HT-29 (cell line): ENCODE results near the gene FABP6. TPM values are rescaled to one million over a fixed set of nuclear protein-coding genes. Genes with fewer than 3 reads are reported as not detected.

Experiments
- DNase-seq: peaks from one replicate; pipeline ENCODE4 v3.0.0-alpha.2; 2015; ENCODE audit warnings: low spot score
- total RNA-seq: library from RNA; depleted of rRNA; stranded (reverse); fragments of >200 nt; shearing (Covaris generic); gene quantifications from 2 replicates; pipeline ENCODE4 v1.2.3, GENCODE V29; 2014

FABP6 gene
- total RNA-seq, 1 experiment from 2014 or later: 2.2 TPM

DNA sequence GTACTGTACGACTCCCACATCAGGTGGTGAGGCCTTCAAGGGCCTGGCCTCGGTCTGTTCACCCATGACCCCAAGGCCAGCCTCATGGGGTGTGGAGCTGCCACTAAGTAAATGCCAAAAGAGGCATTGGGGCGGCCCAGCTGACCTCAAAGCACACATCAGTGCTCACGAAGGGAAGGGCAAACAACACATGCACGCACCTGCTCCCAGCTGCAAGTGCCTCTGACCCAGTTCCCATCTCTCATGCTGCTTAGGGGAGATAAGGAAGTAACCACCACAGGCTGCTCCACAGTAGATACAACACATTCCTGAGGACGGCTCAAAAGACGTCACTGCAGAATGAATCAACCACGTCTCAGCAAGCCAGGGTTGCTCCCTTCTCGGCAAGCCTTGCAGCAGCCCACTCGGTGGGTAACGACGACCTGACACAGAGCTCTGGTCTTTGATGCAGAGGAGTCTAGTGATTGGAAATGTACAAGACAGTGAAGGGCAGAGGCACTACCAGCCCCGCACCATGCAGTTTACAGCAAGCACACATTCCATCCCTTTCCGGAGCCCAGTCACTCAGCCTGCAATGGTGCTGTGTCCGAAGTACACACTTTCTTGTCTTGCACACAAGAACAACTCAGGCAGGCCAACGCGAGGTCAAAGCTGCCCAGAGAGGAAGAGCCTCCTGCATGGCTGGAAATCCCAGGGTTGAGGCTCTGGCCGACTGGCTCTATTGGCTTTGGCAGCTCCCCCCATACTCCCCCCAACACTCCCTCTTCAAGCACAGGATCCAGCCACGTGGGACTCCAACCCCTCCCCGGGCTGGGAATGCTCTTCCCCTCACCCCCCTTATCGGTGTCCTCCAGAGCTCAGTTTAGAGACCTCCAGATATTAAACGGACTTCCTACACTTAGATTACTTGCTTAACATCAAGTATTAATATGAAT, 31.8 kb downstream of the FABP6 start:
- peak; percentile 87 for DNase-seq

- DNase-seq: peak; percentile 12
Measured at GRCh38 chr5:160262151-160263074, 33.1 kb downstream of the FABP6 start.

DNA sequence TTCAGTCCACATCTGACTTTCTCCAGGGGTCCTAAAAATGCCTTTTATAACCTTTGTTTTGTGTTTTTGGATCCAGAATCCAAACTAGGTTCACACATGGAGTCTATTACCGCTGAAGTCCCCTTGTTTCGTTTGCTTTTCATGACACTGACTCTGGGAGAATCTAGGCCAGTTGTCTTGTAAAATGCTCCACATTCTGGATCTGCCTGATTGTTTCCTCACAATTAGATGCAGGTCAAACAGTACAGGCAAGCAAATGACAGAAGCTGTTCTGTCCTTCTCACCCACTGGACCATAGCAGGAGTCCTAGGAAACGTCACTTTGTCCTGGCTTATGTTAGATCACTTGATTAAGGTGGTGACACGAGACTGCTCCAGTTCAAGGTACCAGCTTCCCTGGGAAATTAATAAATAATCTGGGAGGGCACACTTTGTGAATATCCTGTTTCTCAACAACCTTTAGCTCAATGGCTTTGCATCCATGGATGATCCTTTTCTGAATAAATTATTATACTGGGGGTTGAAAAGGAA, 34.1 kb downstream of the FABP6 start:
- DNase-seq: peak; percentile 23

DNA sequence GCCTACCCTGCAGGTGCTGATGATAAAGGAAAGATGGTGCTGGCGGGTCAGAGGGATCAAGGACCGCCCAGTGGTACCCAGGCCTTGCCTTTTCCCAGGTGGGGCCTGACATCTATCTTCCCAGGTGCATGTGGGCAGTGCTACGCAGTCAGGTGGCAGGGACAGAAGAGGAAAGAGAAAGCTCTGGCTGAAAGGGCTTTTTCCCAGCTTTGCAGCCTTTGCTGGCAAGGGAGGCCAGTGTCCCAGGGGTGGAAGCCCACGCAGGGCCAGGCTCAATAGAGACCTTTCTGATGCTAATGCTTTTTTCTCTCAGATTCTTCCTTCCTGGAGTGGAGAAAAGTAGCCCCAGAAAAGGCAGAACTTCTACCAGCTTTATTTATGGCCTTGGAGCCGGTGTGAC, 36.7 kb downstream of the FABP6 start:
- no peak for DNase-seq

DNA sequence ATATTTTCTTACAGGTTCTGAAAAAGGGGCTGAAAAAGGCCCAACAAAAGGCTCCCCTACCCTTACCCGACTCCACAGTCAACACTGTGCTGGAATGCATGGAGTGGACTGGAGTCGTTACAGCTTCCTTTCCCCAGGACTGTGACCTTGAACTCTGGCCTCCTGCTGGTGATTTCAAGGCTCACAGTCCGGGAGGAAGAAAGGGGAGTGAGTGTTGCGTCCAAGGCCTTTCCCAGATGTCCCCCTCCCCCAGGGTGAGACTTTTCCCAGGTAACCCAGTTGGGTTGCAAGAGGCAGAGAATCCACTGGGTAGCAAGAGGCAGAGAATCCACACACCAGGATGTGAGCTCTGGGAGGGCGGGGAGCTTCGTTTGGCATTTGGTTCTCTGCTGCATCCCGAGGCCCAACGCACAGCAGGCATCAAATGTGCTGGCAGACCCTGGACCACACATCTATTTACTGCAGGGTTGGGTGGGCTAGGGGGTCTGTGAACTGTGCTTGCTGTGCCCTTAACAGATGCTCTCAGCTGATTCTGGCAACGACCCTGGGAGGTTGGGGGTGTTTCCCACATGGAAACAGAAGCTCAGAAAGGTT, 37.5 kb downstream of the FABP6 start:
- DNase-seq: no peak

DNA sequence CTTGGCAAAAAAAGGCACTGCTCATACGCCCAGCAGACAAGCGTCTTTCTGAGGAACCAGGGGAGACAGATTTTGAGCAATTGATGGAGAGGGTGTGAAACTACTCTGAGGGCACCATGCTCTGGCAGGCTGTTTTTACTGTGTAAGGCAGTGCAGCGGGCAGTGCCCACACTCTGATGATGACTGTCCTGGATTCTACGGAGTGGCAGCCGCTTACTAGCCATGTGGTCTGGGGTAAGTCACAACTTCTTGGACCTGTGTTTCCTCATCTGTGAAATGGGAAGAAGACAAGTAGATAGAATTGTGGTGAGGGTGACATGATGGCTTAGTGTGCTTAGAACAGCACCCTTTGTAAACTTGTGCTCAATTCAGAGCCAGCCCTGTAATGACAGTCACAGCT, 38.8 kb downstream of the FABP6 start:
- DNase-seq: no peak

GRCh38 chr5:160269017-160269416, 39.7 kb downstream of the FABP6 start:
- peak; percentile 39 for DNase-seq

GRCh38 chr5:160270704-160271103, 41.4 kb downstream of the FABP6 start:
- DNase-seq: no peak

- DNase-seq: no peak
Measured at GRCh38 chr5:160271396-160271795, 42.1 kb downstream of the FABP6 start.

- DNase-seq: no peak
Measured at GRCh38 chr5:160271836-160272235, 42.5 kb downstream of the FABP6 start.

DNA sequence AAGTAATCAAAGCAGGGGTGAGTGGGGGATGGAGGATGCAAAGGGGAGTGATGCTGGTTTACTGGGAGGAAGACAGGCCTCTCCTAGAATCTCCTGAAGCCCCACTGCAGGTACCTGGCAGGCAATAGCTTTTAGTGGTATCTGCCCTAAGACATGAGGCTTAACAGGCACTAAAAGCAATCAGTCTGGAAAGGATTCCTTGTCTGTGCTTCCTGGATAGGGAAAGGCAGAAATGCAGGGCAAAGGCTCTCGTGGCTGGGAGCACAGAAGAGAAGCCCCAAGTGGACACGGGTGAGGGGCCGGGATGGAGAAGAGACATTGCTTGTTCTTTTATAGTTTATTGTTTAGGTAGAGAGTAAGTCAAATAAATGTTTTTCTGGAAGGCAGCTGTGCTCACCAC, 43.0 kb downstream of the FABP6 start:
- no peak for DNase-seq

GRCh38 chr5:160272889-160273288, 43.6 kb downstream of the FABP6 start:
- DNase-seq: no peak

GRCh38 chr5:160274483-160274931, 45.2 kb downstream of the FABP6 start:
- DNase-seq: no peak

GRCh38 chr5:160278343-160278742, 49.0 kb downstream of the FABP6 start:
- DNase-seq: no peak

- no peak for DNase-seq
Measured at GRCh38 chr5:160280384-160281095, 51.2 kb downstream of the FABP6 start.

DNA sequence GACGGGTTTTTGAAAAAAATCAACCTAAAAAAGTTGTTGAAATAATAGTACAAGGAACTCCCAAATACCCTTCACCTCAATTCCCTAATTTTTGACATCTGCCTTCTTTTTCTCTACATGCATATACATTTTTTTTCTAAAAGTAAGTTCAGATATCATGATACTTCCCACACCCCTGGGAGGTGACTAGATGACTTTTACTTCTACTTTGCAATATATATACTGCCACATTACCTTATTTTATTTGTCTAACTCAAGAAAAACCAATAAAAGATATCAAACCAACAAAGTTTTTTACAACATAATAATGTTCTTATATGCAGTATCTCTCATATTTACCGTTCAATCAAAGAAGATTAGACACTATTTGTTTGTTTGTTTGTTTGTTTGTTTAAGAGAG, 52.0 kb downstream of the FABP6 start:
- DNase-seq: no peak

- no peak for DNase-seq
Measured at GRCh38 chr5:160284291-160284873, 55.1 kb downstream of the FABP6 start.

DNA sequence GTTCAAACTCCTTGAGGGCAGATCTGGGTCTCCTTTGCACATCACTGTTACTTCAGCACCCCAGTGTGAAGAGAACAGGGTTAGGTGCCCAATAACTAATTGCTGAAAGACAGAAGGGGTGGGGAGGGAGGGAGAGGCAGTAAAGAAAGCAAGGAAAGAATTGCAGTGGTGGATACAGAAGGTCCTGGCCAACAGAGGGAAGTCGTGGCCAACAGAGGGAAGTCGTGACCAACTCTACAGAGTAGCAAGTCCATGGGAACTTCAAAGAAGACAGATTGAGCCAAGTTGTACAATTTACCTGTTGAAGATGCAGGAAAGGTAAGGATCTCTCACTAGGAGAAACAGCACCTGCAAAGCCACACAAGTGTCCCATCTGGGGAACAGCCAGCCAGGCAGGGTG, 56.0 kb downstream of the FABP6 start:
- no peak for DNase-seq

- DNase-seq: no peak
Measured at GRCh38 chr5:160286947-160287346, 57.6 kb downstream of the FABP6 start.

GRCh38 chr5:160287378-160288051, 58.2 kb downstream of the FABP6 start:
- DNase-seq: no peak
